Endothelial cell of umbilical vein (primary cell): ENCODE data around the gene CLOCK. TPM values are rescaled to one million over a fixed set of nuclear protein-coding genes. Genes with fewer than 3 reads are reported as not detected.

Experiments used
- BruUV-seq: library from RNA; stranded (reverse); fragments of 400-500 nt; replicated peaks from 2 replicates; lab custom pipeline; 2021; lab: Mats Ljungman, UMichigan
- CTCF ChIA-PET: fragments of 300-600, 350-600 bp; sonication (Branson Sonifier 250); formaldehyde crosslinking; loops from one replicate; lab custom pipeline; 2021; ENCODE audit warnings: antibody characterized with exemption, inconsistent platforms; lab: Charles Lee
- POLR2A ChIA-PET: fragments of 300-600, 350-600 bp; sonication (Branson Sonifier 250); formaldehyde crosslinking; loops from one replicate; lab custom pipeline; 2021; ENCODE audit warnings: antibody characterized with exemption, inconsistent platforms; lab: Charles Lee
- DNase-seq: peaks from one replicate; pipeline ENCODE4 v3.0.0-alpha.2; 2011; ENCODE audit warnings: low read depth, low spot score
- FAIRE-seq: peaks from 2 replicates; lab custom pipeline; 2011; peaks lifted over from hg19 to GRCh38; lab: Jason Lieb, UNC
- H2AFZ ChIP-seq: 2 replicates; pipeline ENCODE4 v1.6.0; 2012; ENCODE audit warnings: low read depth, low read length, control low read depth, inconsistent platforms
- H3K27ac ChIP-seq: 2 replicates; pipeline ENCODE4 v1.5.1; 2011; ENCODE audit warnings: low read depth, mild to moderate bottlenecking, control low read depth, low read length, moderate library complexity; ENCODE audit not compliant: insufficient read depth
- H3K27me3 ChIP-seq, 2 experiments: 2 replicates each; pipeline versions ENCODE4 v1.6.0 to v1.6.1; 2011; ENCODE audit warnings: low read length in 2 of 2, mixed read lengths in 1 of 2; ENCODE audit not compliant: control insufficient read depth in 2 of 2, insufficient read depth in 2 of 2
- H3K36me3 ChIP-seq, 2 experiments: 2 replicates in 1 of 2; 3 replicates in 1 of 2; pipeline ENCODE4 v1.5.1; 2011; ENCODE audit warnings: low read length in 2 of 2, mild to moderate bottlenecking in 1 of 2, moderate library complexity in 1 of 2; ENCODE audit not compliant: control insufficient read depth in 2 of 2, insufficient read depth in 2 of 2; ENCODE audit errors: extremely low read depth in 1 of 2
- H3K4me1 ChIP-seq: 3 replicates; pipeline ENCODE4 v1.5.1; 2011; ENCODE audit warnings: mild to moderate bottlenecking, low read length; ENCODE audit not compliant: control insufficient read depth, insufficient read depth; ENCODE audit errors: extremely low read depth
- H3K4me2 ChIP-seq: 2 replicates; pipeline ENCODE4 v1.6.1; 2011; ENCODE audit warnings: low read length, control low read depth, mixed read lengths; ENCODE audit not compliant: insufficient read depth
- H3K4me3 ChIP-seq, 3 experiments: fragments of 200-600 bp in 1 of 3; sonication (generic), shearing (Covaris generic) in 1 of 3; replicated peaks in 1 of 3; 2 replicates each; pipeline ENCODE4 v1.5.1; 2011 to 2016; ENCODE audit warnings: control low read depth in 3 of 3, low read length in 3 of 3, mild to moderate bottlenecking in 2 of 3, inconsistent platforms in 1 of 3, low read depth in 1 of 3, moderate library complexity in 1 of 3; ENCODE audit not compliant: insufficient read depth in 1 of 3
- H3K79me2 ChIP-seq: 2 replicates; pipeline ENCODE4 v1.6.0; 2012; ENCODE audit warnings: low read length, inconsistent platforms; ENCODE audit not compliant: control insufficient read depth, insufficient read depth
- H3K9ac ChIP-seq: replicated peaks from 2 replicates; pipeline ENCODE3; 2011; ENCODE audit warnings: low read length, control low read depth; ENCODE audit not compliant: insufficient read depth; ENCODE audit errors: extremely low read depth
- H3K9me1 ChIP-seq: replicated peaks from 3 replicates; pipeline ENCODE4 v1.6.0; 2011; ENCODE audit warnings: mild to moderate bottlenecking, low read length; ENCODE audit not compliant: control insufficient read depth, insufficient read depth; ENCODE audit errors: extremely low read depth
- H3K9me3 ChIP-seq: replicated peaks from 2 replicates; pipeline ENCODE4 v1.5.1; 2012; ENCODE audit warnings: low read length, inconsistent platforms; ENCODE audit not compliant: control insufficient read depth, insufficient read depth
- H4K20me1 ChIP-seq: replicated peaks from 2 replicates; pipeline ENCODE3; 2011; ENCODE audit warnings: mild to moderate bottlenecking, low read length; ENCODE audit not compliant: control insufficient read depth, insufficient read depth; ENCODE audit errors: extremely low read depth
- EZH2 ChIP-seq: IDR thresholded peaks from 2 replicates; pipeline ENCODE4 v1.6.1; 2012; ENCODE audit warnings: borderline replicate concordance, low read depth, mild to moderate bottlenecking, moderate library complexity, low read length, inconsistent platforms; ENCODE audit not compliant: severe bottlenecking
- FOS ChIP-seq: IDR thresholded peaks from 2 replicates; pipeline ENCODE4 v1.6.1; 2011; ENCODE audit warnings: mild to moderate bottlenecking, low read length, moderate library complexity, borderline replicate concordance; ENCODE audit not compliant: insufficient read depth
- GATA2 ChIP-seq: IDR thresholded peaks from 2 replicates; pipeline ENCODE4 v1.7.0; 2011; ENCODE audit warnings: low read depth, mild to moderate bottlenecking, moderate library complexity, mixed read lengths, low read length; ENCODE audit not compliant: insufficient read length, insufficient read depth
- JUN ChIP-seq: IDR thresholded peaks from 2 replicates; pipeline ENCODE4 v1.6.1; 2011; ENCODE audit warnings: borderline replicate concordance, low read depth; ENCODE audit not compliant: insufficient read length, insufficient read depth
- MYC ChIP-seq: IDR thresholded peaks from one replicate; pipeline ENCODE4 v1.6.1; 2011; ENCODE audit warnings: mild to moderate bottlenecking, low read depth, low read length
- POLR2A ChIP-seq: IDR thresholded peaks from 2 replicates; pipeline ENCODE4 v1.6.1; 2012; ENCODE audit warnings: low read depth, mild to moderate bottlenecking, control low read depth, low read length
- POLR2AphosphoS5 ChIP-seq: IDR thresholded peaks from 2 replicates; pipeline ENCODE4 v1.6.1; 2012; ENCODE audit warnings: low read depth, mild to moderate bottlenecking, control low read depth, low read length, moderate library complexity; ENCODE audit not compliant: insufficient read depth
- dilution Hi-C: fragments of 300-500 bp; cut with MboI; formaldehyde crosslinking; loops from one replicate; pipeline ENCODE4 v1.15.0; 2019; ENCODE audit warnings: low sequenced_read_pairs; ENCODE audit not compliant: extremely low pct_ligation_motif_present
- intact Hi-C: fragments of 100-400 bp; cut with micrococcal nuclease; formaldehyde crosslinking; loops from one replicate; pipeline ENCODE4 v1.10.0; 2022
- polyA plus RNA-seq, 4 experiments: library from polyadenylated mRNA; depleted of rRNA in 3 of 4; stranded (reverse) in 3 of 4; unstranded in 1 of 4; fragments of >200 nt; gene quantifications; 2 replicates each; pipeline versions ENCODE4 v1.2.1 to v1.2.3, GENCODE V29; 2011 to 2012; ENCODE audit warnings: missing spikeins in 1 of 4
- total RNA-seq: library from RNA; stranded (reverse); gene quantifications from 2 replicates; pipeline ENCODE4 v1.2.3, GENCODE V29; 2021
- TF ChIP-seq, protein P1 (sequence below), 2 donors: IDR thresholded peaks; 1 replicate in 1 of 2; 2 replicates in 1 of 2; pipeline ENCODE4 v1.5.1; 2011; ENCODE audit warnings: low read length in 2 of 2, mild to moderate bottlenecking in 2 of 2, moderate library complexity in 2 of 2, control low read depth in 1 of 2, inconsistent platforms in 1 of 2, low read depth in 1 of 2; ENCODE audit not compliant: insufficient read depth in 1 of 2; ENCODE audit errors: extremely low read depth in 1 of 2
- TF ChIP-seq, protein P2 (sequence below): IDR thresholded peaks from 2 replicates; pipeline ENCODE4 v1.6.1; 2011; ENCODE audit not compliant: insufficient read depth, insufficient read length

The CLOCK gene
- total and polyA plus RNA-seq, 2 donors (not counting 3 experiments of a cell fraction or from before 2014, with no cell fraction given) = 7.5 to 23.8 TPM

DNA sequence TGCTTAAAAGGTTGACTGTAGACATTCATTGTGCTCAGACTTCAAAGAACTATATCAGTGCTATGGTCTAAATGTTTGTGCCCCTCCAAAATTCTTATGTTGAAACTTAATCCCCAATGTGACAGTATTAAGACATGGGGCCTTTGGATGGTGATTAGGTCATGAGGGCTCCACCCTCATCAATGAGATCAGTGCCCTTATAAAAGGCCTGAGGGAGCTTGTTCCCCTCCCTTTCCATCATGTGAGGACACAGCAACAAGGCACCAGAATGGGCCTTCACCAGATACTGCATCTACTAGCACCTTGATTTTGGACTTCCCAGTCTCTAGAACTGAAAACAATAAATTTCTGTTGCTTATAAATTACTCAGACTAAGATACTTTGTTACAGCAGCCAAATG, 28.3 kb downstream of the CLOCK start:
- peaks cover 3% of the 10 kb centered on the region for H4K20me1 ChIP-seq
- H3K9me1 ChIP-seq = no peaks in the 10 kb centered on the region
- ChIA-PET CTCF (interaction anchor here (1.3 kb wide), 1 partner anchor 348 kb away, joined by 3 read pairs; no protein-coding TSS in a partner anchor), POLR2A (no interaction called here)
- no peaks in the 10 kb centered on the region for H3K4me1 ChIP-seq
- no peaks in the 10 kb centered on the region for H3K9me3 ChIP-seq
- H3K4me2 ChIP-seq = no peak overlapping the region
- H2AFZ ChIP-seq = no peak overlapping the region
- no TSS peak for BruUV-seq
- no peak for FAIRE-seq
- TF ChIP-seq JUN (no peak), EZH2 (no peak), FOS (no peak), POLR2A (no peak), POLR2AphosphoS5 (no peak), MYC (no peak), GATA2 (no peak)
- TF ChIP-seq, protein P1, sequence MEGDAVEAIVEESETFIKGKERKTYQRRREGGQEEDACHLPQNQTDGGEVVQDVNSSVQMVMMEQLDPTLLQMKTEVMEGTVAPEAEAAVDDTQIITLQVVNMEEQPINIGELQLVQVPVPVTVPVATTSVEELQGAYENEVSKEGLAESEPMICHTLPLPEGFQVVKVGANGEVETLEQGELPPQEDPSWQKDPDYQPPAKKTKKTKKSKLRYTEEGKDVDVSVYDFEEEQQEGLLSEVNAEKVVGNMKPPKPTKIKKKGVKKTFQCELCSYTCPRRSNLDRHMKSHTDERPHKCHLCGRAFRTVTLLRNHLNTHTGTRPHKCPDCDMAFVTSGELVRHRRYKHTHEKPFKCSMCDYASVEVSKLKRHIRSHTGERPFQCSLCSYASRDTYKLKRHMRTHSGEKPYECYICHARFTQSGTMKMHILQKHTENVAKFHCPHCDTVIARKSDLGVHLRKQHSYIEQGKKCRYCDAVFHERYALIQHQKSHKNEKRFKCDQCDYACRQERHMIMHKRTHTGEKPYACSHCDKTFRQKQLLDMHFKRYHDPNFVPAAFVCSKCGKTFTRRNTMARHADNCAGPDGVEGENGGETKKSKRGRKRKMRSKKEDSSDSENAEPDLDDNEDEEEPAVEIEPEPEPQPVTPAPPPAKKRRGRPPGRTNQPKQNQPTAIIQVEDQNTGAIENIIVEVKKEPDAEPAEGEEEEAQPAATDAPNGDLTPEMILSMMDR (IDR thresholded peaks at IDR 0.05; ENCODE audit: extremely low read depth in 1 of 2, insufficient read depth in 1 of 2, low read depth in 1 of 2, low read length in 2 of 2) = no peak
- TF ChIP-seq, protein P2, sequence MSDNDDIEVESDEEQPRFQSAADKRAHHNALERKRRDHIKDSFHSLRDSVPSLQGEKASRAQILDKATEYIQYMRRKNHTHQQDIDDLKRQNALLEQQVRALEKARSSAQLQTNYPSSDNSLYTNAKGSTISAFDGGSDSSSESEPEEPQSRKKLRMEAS = no peak
- no peaks in the 10 kb centered on the region for H3K36me3 ChIP-seq
- intact Hi-C loops = no loop called here
- no peak overlapping the region for H3K9ac ChIP-seq
- H3K27me3 ChIP-seq = no peaks in the 10 kb centered on the region
- H3K27ac ChIP-seq = no peak overlapping the region
- dilution Hi-C loops = no loop called here
- DNase-seq = no peak
- peaks cover 31% of the 10 kb centered on the region for H3K79me2 ChIP-seq
- H3K4me3 ChIP-seq = no peak overlapping the region
